ENCODE data around the gene SNED1. TPM values are rescaled to one million over a fixed set of nuclear protein-coding genes. Genes with fewer than 3 reads are reported as not detected.

The SNED1 gene
- total RNA-seq, 1 donor from 2014 or later = 6.1 TPM

DNA sequence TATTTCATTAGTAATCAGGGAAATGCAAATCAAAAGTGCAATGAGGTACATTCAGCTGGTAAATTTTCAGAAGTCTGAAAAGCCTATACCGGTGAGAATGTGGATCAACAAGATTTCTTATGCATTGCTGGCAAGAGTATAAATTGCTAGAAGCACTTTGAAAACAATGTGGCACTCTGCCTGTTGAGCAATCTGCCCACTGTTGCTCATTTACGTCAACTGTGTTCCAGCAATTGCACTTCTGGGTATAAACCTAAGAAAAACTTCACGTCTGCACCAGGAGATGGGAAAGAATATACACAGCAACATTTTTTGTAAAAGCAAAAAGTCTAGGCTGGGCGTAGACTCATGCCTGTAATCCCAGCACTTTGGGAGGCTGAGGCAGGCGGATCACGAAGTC, 62.9 kb downstream of the SNED1 start:
- no peak for DNase-seq
- no peak overlapping the region for H3K4me3 ChIP-seq
- H3K27me3 ChIP-seq (ENCODE audit: low read depth) = peaks cover 8% of the 10 kb centered on the region
- intact Hi-C loops (cut with micrococcal nuclease) = no loop called here
- H3K27ac ChIP-seq (replicated peaks) = no peak overlapping the region
- no peaks in the 10 kb centered on the region for H3K9me3 ChIP-seq (replicated peaks)
- peaks cover 11% of the 10 kb centered on the region for H3K4me1 ChIP-seq
- TF ChIP-seq, protein P1, sequence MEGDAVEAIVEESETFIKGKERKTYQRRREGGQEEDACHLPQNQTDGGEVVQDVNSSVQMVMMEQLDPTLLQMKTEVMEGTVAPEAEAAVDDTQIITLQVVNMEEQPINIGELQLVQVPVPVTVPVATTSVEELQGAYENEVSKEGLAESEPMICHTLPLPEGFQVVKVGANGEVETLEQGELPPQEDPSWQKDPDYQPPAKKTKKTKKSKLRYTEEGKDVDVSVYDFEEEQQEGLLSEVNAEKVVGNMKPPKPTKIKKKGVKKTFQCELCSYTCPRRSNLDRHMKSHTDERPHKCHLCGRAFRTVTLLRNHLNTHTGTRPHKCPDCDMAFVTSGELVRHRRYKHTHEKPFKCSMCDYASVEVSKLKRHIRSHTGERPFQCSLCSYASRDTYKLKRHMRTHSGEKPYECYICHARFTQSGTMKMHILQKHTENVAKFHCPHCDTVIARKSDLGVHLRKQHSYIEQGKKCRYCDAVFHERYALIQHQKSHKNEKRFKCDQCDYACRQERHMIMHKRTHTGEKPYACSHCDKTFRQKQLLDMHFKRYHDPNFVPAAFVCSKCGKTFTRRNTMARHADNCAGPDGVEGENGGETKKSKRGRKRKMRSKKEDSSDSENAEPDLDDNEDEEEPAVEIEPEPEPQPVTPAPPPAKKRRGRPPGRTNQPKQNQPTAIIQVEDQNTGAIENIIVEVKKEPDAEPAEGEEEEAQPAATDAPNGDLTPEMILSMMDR (IDR thresholded peaks at IDR 0.05; ENCODE audit: borderline replicate concordance) = no peak
- no peaks in the 10 kb centered on the region for H3K36me3 ChIP-seq

- TF ChIP-seq, protein P1 (IDR thresholded peaks at IDR 0.05; ENCODE audit: borderline replicate concordance) = no peak
- intact Hi-C loops (cut with micrococcal nuclease) = no loop called here
- no peak overlapping the region for H3K27ac ChIP-seq (replicated peaks)
- no peaks in the 10 kb centered on the region for H3K9me3 ChIP-seq (replicated peaks)
- H3K4me3 ChIP-seq = no peak overlapping the region
- DNase-seq = no peak
- H3K27me3 ChIP-seq (ENCODE audit: low read depth) = peaks cover 8% of the 10 kb centered on the region
- peaks cover 3% of the 10 kb centered on the region for H3K36me3 ChIP-seq
- H3K4me1 ChIP-seq = peaks cover 11% of the 10 kb centered on the region
These were observed 64.1 kb downstream of the SNED1 start for GRCh38 chr2:241062389-241063092.

DNA sequence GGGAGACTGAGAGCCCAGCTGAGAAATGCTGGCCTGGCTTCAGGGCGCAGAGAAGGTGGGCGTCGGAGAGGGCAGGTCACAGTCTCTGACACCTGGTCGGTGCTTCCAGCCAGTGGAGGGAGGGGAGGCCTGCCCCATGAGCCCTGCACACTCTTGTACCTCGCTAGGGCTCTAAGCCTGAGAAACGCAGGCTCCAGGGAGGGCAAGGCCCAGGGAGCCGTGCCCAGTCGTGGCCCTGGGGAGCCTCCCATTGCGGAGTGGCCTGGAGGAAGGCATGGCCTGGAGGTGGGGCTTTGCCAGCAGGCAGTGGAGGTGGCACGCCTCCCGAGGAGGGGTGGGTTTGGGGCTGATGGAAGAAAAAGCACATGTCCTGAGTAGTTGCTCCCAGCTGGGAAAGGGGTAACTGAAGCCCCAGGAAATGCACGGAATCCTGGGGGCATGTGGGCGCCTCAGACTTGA, 64.7 kb downstream of the SNED1 start:
- H3K9me3 ChIP-seq (replicated peaks) = no peaks in the 10 kb centered on the region
- peaks cover 11% of the 10 kb centered on the region for H3K4me1 ChIP-seq
- H3K27me3 ChIP-seq (ENCODE audit: low read depth) = peaks cover 8% of the 10 kb centered on the region
- intact Hi-C loops (cut with micrococcal nuclease) = no loop called here
- no peak overlapping the region for H3K4me3 ChIP-seq
- TF ChIP-seq, protein P1 (IDR thresholded peaks at IDR 0.05; ENCODE audit: borderline replicate concordance) = no peak
- peaks cover 9% of the 10 kb centered on the region for H3K36me3 ChIP-seq
- DNase-seq = no peak
- H3K27ac ChIP-seq (replicated peaks) = no peak overlapping the region

- peaks cover 8% of the 10 kb centered on the region for H3K27me3 ChIP-seq (ENCODE audit: low read depth)
- intact Hi-C loops (cut with micrococcal nuclease) = no loop called here
- no peaks in the 10 kb centered on the region for H3K9me3 ChIP-seq (replicated peaks)
- H3K4me1 ChIP-seq = peaks cover 11% of the 10 kb centered on the region
- peaks cover 14% of the 10 kb centered on the region for H3K36me3 ChIP-seq
- no peak overlapping the region for H3K27ac ChIP-seq (replicated peaks)
- DNase-seq = no peak
- H3K4me3 ChIP-seq = peak overlapping the region; percentile 38
- TF ChIP-seq, protein P1 (IDR thresholded peaks at IDR 0.05; ENCODE audit: borderline replicate concordance) = no peak
These were observed 65.2 kb downstream of the SNED1 start for GRCh38 chr2:241063587-241063986.

- no peak overlapping the region for H3K27ac ChIP-seq (replicated peaks)
- no peak for DNase-seq
- TF ChIP-seq, protein P1 (IDR thresholded peaks at IDR 0.05; ENCODE audit: borderline replicate concordance) = no peak
- H3K9me3 ChIP-seq (replicated peaks) = no peaks in the 10 kb centered on the region
- peak overlapping the region; percentile 38 for H3K4me3 ChIP-seq
- H3K36me3 ChIP-seq = peaks cover 20% of the 10 kb centered on the region
- peaks cover 11% of the 10 kb centered on the region for H3K4me1 ChIP-seq
- peaks cover 8% of the 10 kb centered on the region for H3K27me3 ChIP-seq (ENCODE audit: low read depth)
- intact Hi-C loops (cut with micrococcal nuclease) = no loop called here
These were observed 65.8 kb downstream of the SNED1 start for GRCh38 chr2:241064008-241064801.

Measured in left ventricle myocardium inferior (tissue), 1 donor.